Activated CD4-positive, alpha-beta memory T cell treated with anti-CD3 and anti-CD28 coated beads for 36 hours (primary cell): ENCODE measurements around the gene CDK11B. TPM values are rescaled to one million over a fixed set of nuclear protein-coding genes. Genes with fewer than 3 reads are reported as not detected.
"Not testable (repeated sequence)": the region's sequence is repeated elsewhere in the genome, so short reads cannot be mapped to it uniquely, and the experiment has no call there.

Experiments
- CTCF ChIA-PET: fragments of 350-600 bp; sonication (Branson Sonifier 250); formaldehyde crosslinking; loops from one replicate; lab custom pipeline; 2021; ENCODE audit warnings: antibody characterized with exemption, inconsistent platforms; lab: Charles Lee
- POLR2A ChIA-PET: fragments of 350-600 bp; sonication (Branson Sonifier 250); formaldehyde crosslinking; loops from one replicate; lab custom pipeline; 2021; ENCODE audit warnings: antibody characterized with exemption; lab: Charles Lee
- DNase-seq: peaks from one replicate; pipeline ENCODE4 v3.0.0-alpha.2; 2020
- H3K27ac Mint-ChIP-seq: one replicate; pipeline ENCODE4 v1.8.0; 2021; ENCODE audit warnings: mixed read lengths
- H3K27me3 Mint-ChIP-seq: one replicate; pipeline ENCODE4 v1.8.0; 2021; ENCODE audit warnings: mixed read lengths
- H3K36me3 Mint-ChIP-seq: one replicate; pipeline ENCODE4 v1.8.0; 2021; ENCODE audit warnings: mixed read lengths
- H3K4me1 Mint-ChIP-seq: one replicate; pipeline ENCODE4 v1.8.0; 2021; ENCODE audit warnings: low read depth, mixed read lengths
- H3K4me3 Mint-ChIP-seq: one replicate; pipeline ENCODE4 v1.8.0; 2021; ENCODE audit warnings: mild to moderate bottlenecking, mixed read lengths
- H3K9me3 Mint-ChIP-seq: one replicate; pipeline ENCODE4 v1.8.0; 2021; ENCODE audit warnings: mixed read lengths
- intact Hi-C: fragments of 100-400 bp; cut with micrococcal nuclease; formaldehyde crosslinking; loops from one replicate; pipeline ENCODE4 v1.15.1; 2023
- total RNA-seq, 2 experiments: library from RNA; stranded (reverse); gene quantifications; one replicate each; pipeline ENCODE4 v1.2.3, GENCODE V29; 2021

Gene CDK11B
- total RNA-seq, 2 experiments from 2014 or later: 32.4 to 36.9 TPM

GRCh38 chr1:1637479-1637875 is 21.3 kb downstream of the CDK11B start:
- H3K27me3 Mint-ChIP-seq, H3K36me3 Mint-ChIP-seq, CTCF ChIA-PET, H3K4me3 Mint-ChIP-seq, intact Hi-C loops, POLR2A ChIA-PET, H3K9me3 Mint-ChIP-seq, H3K4me1 Mint-ChIP-seq, H3K27ac Mint-ChIP-seq: not testable (repeated sequence)
- DNase-seq: peak; percentile 4

DNA sequence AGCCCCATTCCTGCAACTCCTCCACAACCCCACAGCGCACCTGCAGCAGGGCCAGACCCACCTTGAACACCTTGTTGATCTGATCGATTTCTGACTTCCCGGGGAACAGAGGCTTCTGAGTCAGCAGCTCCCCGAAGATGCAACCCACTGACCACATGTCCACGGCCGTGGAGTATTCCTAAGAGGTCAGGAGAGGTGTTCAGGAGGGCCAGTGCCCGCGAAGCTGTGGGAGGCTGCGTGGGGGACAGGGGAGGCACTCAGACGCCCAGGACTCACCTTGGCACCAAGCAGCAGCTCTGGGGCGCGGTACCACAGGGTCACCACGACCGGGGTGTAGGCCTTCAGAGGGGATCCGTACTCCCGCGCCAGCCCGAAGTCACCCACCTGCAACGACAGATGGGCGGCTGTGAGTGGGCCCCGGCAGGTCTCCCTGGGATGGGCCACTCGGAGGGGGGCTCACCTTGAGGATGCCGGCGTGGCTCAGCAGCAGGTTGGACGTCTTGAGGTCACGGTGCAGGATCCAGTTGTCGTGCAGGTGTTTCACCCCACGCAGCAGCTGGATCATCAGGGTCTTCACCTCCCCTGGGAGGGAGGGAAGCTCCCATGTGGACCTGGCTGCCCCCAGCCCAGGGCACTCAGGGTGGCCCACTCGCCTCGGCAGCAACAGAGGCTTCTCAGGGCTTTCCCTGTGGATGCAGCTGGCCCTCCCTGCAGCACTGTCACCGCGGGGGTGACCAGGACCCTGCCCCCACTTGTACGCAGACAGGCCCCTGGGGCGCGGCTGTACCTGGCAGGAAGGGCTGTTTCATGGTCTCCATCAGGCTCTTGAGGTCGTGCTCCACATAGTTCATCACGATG is 22.0 kb downstream of the CDK11B start:
- H3K36me3 Mint-ChIP-seq, POLR2A ChIA-PET, H3K4me3 Mint-ChIP-seq, CTCF ChIA-PET, H3K4me1 Mint-ChIP-seq, intact Hi-C loops, H3K27ac Mint-ChIP-seq, H3K9me3 Mint-ChIP-seq, H3K27me3 Mint-ChIP-seq: not testable (repeated sequence)
- peak; percentile 7 for DNase-seq

GRCh38 chr1:1634613-1635012 is 24.2 kb downstream of the CDK11B start:
- intact Hi-C loops, H3K27ac Mint-ChIP-seq, H3K4me3 Mint-ChIP-seq, POLR2A ChIA-PET, CTCF ChIA-PET, H3K27me3 Mint-ChIP-seq, H3K9me3 Mint-ChIP-seq, H3K4me1 Mint-ChIP-seq, H3K36me3 Mint-ChIP-seq: not testable (repeated sequence)
- peak; percentile 10 for DNase-seq

- H3K27ac Mint-ChIP-seq, H3K27me3 Mint-ChIP-seq, H3K36me3 Mint-ChIP-seq, H3K9me3 Mint-ChIP-seq, H3K4me1 Mint-ChIP-seq, POLR2A ChIA-PET, CTCF ChIA-PET, H3K4me3 Mint-ChIP-seq, DNase-seq, intact Hi-C loops: not testable (repeated sequence)
Observed at GRCh38 chr1:1633409-1633808, 25.4 kb downstream of the CDK11B start.

DNA sequence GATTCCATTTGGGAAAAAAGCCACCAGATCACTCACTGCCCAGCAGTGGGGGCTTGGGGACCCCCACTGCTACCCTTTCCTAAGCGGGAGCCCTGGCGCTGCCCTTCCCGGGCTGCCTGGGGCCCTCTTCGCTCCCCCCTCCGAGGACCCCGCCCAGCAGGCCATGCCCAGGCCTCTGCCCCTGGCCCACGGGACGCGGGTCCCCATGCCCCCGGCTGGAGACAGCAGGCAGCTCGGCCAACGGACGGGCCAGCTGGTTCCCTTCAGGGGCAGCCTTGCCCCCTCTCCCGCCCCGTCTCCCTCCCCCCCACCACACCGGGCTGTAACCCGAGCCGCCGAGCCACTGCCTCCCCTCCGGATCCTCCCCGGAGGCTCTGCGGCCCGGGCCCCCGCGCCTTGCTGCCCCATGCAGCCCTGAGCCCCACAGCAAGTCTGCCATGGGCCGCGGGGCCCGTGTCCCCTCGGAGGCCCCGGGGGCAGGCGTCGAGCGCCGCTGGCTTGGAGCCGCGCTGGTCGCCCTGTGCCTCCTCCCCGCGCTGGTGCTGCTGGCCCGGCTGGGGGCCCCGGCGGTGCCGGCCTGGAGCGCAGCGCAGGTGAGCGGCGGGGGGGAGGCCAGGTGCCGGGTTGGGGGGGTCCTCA is 26.9 kb downstream of the CDK11B start, which contains the start of gene MMP23B:
Gene MMP23B (plus strand): TSS at position 392 of the 639 bp plus-strand sequence. CDS start 46 bp downstream, at position 438.
- Mint-ChIP-seq H3K27ac (no peak within 1 kb of the TSS), H3K27me3 (peaks cover 4% of the 10 kb centered on the region), H3K9me3 (no peaks in the 10 kb centered on the region), H3K4me1 (peaks cover 7% of the 10 kb centered on the region), H3K4me3 (no peak within 1 kb of the TSS), H3K36me3 (peaks cover 2% of the 10 kb centered on the region)
- DNase-seq: no peak
- CTCF ChIA-PET: interaction anchor here (0.5 kb wide), 1 partner anchor 18 kb away, joined by 3 read pairs; no protein-coding TSS in a partner anchor
- intact Hi-C loops: loop anchor here (2.0 kb wide), 1 partner anchor 17 kb away; the partner anchor contains the start of gene MIB2
- POLR2A ChIA-PET: no interaction called here

GRCh38 chr1:1630965-1631781 is 27.6 kb downstream of the CDK11B start:
- DNase-seq: no peak
- POLR2A ChIA-PET: interaction anchor here (1.1 to 1.3 kb wide), 3 partner anchors 11 to 17 kb away, joined by 3 read pairs; partner anchors contain the start of gene MIB2
- CTCF ChIA-PET: interaction anchor here (0.7 to 1.8 kb wide), 2 partner anchors 17 to 37 kb away, joined by 4 to 13 read pairs; no protein-coding TSS in a partner anchor

GRCh38 chr1:1630191-1630964 is 28.4 kb downstream of the CDK11B start:
- CTCF ChIA-PET: interaction anchor here (1.8 kb wide), 1 partner anchor 16 kb away, joined by 13 read pairs; no protein-coding TSS in a partner anchor
- DNase-seq: peak; percentile 96
- peaks cover 2% of the 10 kb centered on the region for H3K36me3 Mint-ChIP-seq
- peak overlapping the region; percentile 74 for H3K4me3 Mint-ChIP-seq
- peaks cover 4% of the 10 kb centered on the region for H3K27me3 Mint-ChIP-seq
- peak overlapping the region; percentile 81 for H3K27ac Mint-ChIP-seq
- peaks cover 7% of the 10 kb centered on the region for H3K4me1 Mint-ChIP-seq
- H3K9me3 Mint-ChIP-seq: no peaks in the 10 kb centered on the region
- intact Hi-C loops: loop anchor here (2.0 kb wide), 1 partner anchor 16 kb away; the partner anchor contains the start of gene MIB2
- POLR2A ChIA-PET: interaction anchor here (0.9 to 1.3 kb wide), 4 partner anchors 10 to 16 kb away, joined by 3 read pairs; partner anchors contain the start of gene MIB2

More at GRCh38 chr1:1630965-1631781, 27.6 kb downstream of the CDK11B start:
- H3K36me3 Mint-ChIP-seq: peaks cover 2% of the 10 kb centered on the region
- H3K4me1 Mint-ChIP-seq: peaks cover 7% of the 10 kb centered on the region
- no peak overlapping the region for H3K4me3 Mint-ChIP-seq
- no peaks in the 10 kb centered on the region for H3K9me3 Mint-ChIP-seq
- H3K27me3 Mint-ChIP-seq: peaks cover 4% of the 10 kb centered on the region
- intact Hi-C loops: loop anchor here (2.0 kb wide), 1 partner anchor 16 kb away; the partner anchor contains the start of gene MIB2
- H3K27ac Mint-ChIP-seq: no peak overlapping the region

GRCh38 chr1:1629430-1630190 is 29.2 kb downstream of the CDK11B start:
- intact Hi-C loops: loop anchor here (2.0 kb wide), 1 partner anchor 15 kb away; the partner anchor contains the start of gene MIB2

DNA sequence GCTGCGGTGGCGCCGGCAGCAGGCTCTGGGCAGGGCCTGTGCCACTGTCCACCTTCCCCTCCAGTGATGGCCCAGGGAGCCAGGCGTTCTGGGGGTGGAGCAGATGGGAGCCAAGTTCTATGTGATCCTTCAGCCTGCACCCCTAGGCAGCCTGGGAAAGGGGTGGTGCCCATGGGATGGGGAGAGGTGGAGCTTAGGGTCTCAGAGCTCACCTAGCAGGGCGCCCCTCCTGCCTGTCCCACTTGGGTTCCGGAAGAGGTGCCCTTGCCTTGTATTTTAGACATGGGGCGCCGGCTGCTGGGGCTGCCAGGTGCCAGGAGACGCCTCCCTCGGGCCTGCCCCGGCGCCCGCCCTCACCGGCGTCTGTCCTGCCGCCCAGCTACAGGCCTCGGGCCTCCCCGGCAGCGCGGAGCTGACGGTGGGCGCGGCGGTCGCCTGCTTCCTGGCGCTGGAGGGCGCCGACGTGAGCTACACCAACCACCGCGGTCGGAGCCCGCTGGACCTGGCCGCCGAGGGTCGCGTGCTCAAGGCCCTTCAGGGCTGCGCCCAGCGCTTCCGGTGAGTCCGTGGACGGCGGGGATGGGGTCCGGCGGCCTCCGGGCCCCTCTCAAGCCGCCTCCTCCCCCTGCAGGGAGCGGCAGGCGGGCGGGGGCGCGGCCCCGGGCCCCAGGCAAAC is 29.9 kb downstream of the CDK11B start:
- no peak overlapping the region for H3K27ac Mint-ChIP-seq
- H3K36me3 Mint-ChIP-seq: peaks cover 2% of the 10 kb centered on the region
- ChIA-PET POLR2A (interaction anchor here (0.8 to 0.9 kb wide), 2 partner anchors 11 to 13 kb away, joined by 3 read pairs; partner anchors contain the start of gene MIB2), CTCF (interaction anchor here (1.7 kb wide), 1 partner anchor 13 kb away, joined by 4 read pairs; the partner anchor contains the start of gene MIB2)
- intact Hi-C loops: no loop called here
- H3K9me3 Mint-ChIP-seq: no peaks in the 10 kb centered on the region
- H3K27me3 Mint-ChIP-seq: peaks cover 4% of the 10 kb centered on the region
- H3K4me3 Mint-ChIP-seq: peak overlapping the region; percentile 32
- peak; percentile 64 for DNase-seq
- peaks cover 7% of the 10 kb centered on the region for H3K4me1 Mint-ChIP-seq

More at GRCh38 chr1:1629430-1630190, 29.2 kb downstream of the CDK11B start:
- ChIA-PET CTCF (interaction anchor here (1.7 to 1.8 kb wide), 2 partner anchors 14 to 16 kb away, joined by 4 to 13 read pairs; partner anchors contain the start of gene MIB2), POLR2A (interaction anchor here (0.9 kb wide), 1 partner anchor 14 kb away, joined by 3 read pairs; the partner anchor contains the start of gene MIB2)
- Mint-ChIP-seq H3K36me3 (peaks cover 2% of the 10 kb centered on the region), H3K4me3 (peak overlapping the region; percentile 46), H3K4me1 (peaks cover 7% of the 10 kb centered on the region), H3K27ac (peak overlapping the region; percentile 23), H3K9me3 (no peaks in the 10 kb centered on the region), H3K27me3 (peaks cover 4% of the 10 kb centered on the region)
- peak; percentile 69 for DNase-seq
